Stomach (tissue), 4 donors: ENCODE measurements around the gene PSMB5.

Experiments used
- EP300 ChIP-seq: sonication (generic); formaldehyde crosslinking; IDR thresholded peaks from one replicate; pipeline ENCODE4 v1.6.1; 2017; ENCODE audit warnings: antibody characterized with exemption
- POLR2A ChIP-seq, 4 donors: fragments of 450-650 bp; IDR thresholded peaks; one replicate each; pipeline ENCODE4 v1.6.1; 2016; ENCODE audit warnings: antibody characterized with exemption in 4 of 4, control low read depth in 2 of 4, mild to moderate bottlenecking in 1 of 4, moderate library complexity in 1 of 4
- POLR2AphosphoS5 ChIP-seq, 3 donors: sonication (generic); formaldehyde crosslinking; IDR thresholded peaks; one replicate each; pipeline ENCODE4 v1.6.1; 2016; ENCODE audit warnings: antibody characterized with exemption in 3 of 3
- TF ChIP-seq, protein P1 (sequence below), 7 experiments: fragments of 450-650 bp in 4 of 7; fragments of 200-600 bp in 3 of 7; sonication (generic) in 3 of 7; IDR thresholded peaks; one replicate each; pipeline ENCODE4 v1.5.1; 2016 to 2019; ENCODE audit warnings: antibody characterized with exemption in 7 of 7, control low read depth in 2 of 7, mild to moderate bottlenecking in 1 of 7

DNA sequence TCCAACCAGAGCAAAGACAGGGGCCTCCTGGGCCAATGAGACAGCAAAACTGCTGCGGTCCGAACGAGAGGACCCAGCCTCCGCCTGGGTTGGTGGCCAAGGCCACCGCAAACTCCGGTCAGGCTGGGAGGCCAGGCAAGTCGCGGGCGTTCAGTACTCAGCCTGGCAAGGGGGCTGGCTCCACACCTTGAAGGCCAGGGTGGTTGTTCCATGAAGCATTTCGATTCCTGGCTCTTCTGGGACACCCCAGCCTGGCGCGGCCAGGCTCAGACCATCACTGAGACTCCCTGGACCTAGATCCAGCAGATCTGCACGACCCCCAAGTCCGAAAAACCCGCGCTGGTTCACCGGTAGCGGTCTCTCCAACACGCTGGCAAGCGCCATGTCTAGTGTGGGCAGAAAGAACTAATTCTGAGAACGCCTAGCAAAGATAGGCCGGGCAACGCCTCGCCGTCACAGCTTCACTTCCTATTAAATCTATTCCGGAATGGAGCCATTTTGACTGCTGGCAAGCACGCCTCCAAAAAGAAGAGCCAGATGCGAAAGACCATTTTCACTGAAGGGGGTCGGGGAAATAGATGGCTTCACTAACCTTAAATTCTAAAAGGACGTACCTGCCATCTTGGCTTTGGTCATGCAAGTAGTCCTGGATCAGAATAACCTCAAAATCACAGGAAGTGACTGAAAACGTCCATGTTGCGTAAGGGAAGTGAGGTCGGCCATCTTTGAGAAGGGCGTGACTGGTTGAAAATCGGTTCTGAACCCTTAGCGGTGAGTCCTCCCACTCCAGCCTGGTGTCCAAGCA lies at the start of gene PSMB5:
- TF ChIP-seq, protein P1, sequence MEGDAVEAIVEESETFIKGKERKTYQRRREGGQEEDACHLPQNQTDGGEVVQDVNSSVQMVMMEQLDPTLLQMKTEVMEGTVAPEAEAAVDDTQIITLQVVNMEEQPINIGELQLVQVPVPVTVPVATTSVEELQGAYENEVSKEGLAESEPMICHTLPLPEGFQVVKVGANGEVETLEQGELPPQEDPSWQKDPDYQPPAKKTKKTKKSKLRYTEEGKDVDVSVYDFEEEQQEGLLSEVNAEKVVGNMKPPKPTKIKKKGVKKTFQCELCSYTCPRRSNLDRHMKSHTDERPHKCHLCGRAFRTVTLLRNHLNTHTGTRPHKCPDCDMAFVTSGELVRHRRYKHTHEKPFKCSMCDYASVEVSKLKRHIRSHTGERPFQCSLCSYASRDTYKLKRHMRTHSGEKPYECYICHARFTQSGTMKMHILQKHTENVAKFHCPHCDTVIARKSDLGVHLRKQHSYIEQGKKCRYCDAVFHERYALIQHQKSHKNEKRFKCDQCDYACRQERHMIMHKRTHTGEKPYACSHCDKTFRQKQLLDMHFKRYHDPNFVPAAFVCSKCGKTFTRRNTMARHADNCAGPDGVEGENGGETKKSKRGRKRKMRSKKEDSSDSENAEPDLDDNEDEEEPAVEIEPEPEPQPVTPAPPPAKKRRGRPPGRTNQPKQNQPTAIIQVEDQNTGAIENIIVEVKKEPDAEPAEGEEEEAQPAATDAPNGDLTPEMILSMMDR (IDR thresholded peaks at IDR 0.05) = peak in 1 of 7 experiments; percentile 9
- no peak for TF ChIP-seq POLR2A (IDR thresholded peaks at IDR 0.05)
- TF ChIP-seq POLR2AphosphoS5 (IDR thresholded peaks at IDR 0.05) = peak; percentile 41 to 73 (median 65)
- TF ChIP-seq EP300 = no peak
